HL-60 (cell line): ENCODE measurements around the gene GLDN.
"Not testable (repeated sequence)": the region's sequence is repeated elsewhere in the genome, so short reads cannot be mapped to it uniquely, and the experiment has no call there.

Experiments
- DNase-seq, 2 experiments: peaks; one replicate each; pipeline ENCODE4 v3.0.0-alpha.2; 2010 to 2020; ENCODE audit warnings: low read depth in 1 of 2, low spot score in 1 of 2
- H3K27ac ChIP-seq: fragments of 250-450 bp; sonication (Bioruptor Pico); replicated peaks from 2 replicates; pipeline ENCODE4 v1.5.1; 2020; ENCODE audit warnings: mild to moderate bottlenecking, moderate library complexity
- H3K27me3 ChIP-seq: fragments of 250-450 bp; sonication (Bioruptor Pico); 2 replicates; pipeline ENCODE4 v1.5.1; 2021; ENCODE audit warnings: mild to moderate bottlenecking, moderate library complexity; ENCODE audit not compliant: insufficient read depth, poor library complexity, severe bottlenecking
- H3K4me3 ChIP-seq: replicated peaks from 2 replicates; pipeline ENCODE4 v1.5.1; 2011; ENCODE audit warnings: mild to moderate bottlenecking, control low read depth, low read length; ENCODE audit not compliant: insufficient read depth
- GABPA ChIP-seq: IDR thresholded peaks from 2 replicates; pipeline ENCODE4 v1.6.1; 2012; ENCODE audit warnings: low read depth
- POLR2AphosphoS5 ChIP-seq: IDR thresholded peaks from 2 replicates; pipeline ENCODE4 v1.6.1; 2012; ENCODE audit warnings: low read depth
- REST ChIP-seq: IDR thresholded peaks from 2 replicates; pipeline ENCODE4 v1.6.1; 2012; ENCODE audit warnings: low read depth; ENCODE audit not compliant: insufficient replicate concordance
- SPI1 ChIP-seq: IDR thresholded peaks from 2 replicates; pipeline ENCODE4 v1.6.1; 2012; ENCODE audit warnings: low read depth, mild to moderate bottlenecking, borderline replicate concordance
- TF ChIP-seq, protein P1 (sequence below): IDR thresholded peaks from one replicate; pipeline ENCODE4 v1.5.1; 2011; ENCODE audit warnings: low read length, control low read depth, inconsistent platforms; ENCODE audit not compliant: insufficient read depth

GLDN gene

DNA sequence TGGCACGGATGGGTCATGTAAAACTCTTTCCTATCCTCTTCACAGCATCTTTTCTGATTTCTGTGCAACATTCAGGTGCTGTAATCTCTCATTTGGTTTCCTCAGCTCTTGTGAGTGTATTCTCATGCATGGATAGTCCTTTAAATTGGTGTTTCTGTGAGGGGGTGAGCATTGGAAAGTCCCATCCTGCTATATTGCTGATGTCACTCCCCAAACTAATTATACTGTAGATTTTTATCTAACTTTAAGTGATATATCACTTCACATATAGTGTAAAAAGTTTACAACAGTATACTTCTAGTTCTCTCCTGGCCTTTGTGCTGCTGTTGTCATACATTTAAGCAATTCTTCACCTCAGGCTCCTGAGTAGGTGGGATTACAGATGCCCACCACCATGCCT is 102.7 kb downstream of the GLDN start:
- TF ChIP-seq SPI1 (no peak), POLR2AphosphoS5 (no peak), REST (no peak), GABPA (no peak)
- TF ChIP-seq, protein P1, sequence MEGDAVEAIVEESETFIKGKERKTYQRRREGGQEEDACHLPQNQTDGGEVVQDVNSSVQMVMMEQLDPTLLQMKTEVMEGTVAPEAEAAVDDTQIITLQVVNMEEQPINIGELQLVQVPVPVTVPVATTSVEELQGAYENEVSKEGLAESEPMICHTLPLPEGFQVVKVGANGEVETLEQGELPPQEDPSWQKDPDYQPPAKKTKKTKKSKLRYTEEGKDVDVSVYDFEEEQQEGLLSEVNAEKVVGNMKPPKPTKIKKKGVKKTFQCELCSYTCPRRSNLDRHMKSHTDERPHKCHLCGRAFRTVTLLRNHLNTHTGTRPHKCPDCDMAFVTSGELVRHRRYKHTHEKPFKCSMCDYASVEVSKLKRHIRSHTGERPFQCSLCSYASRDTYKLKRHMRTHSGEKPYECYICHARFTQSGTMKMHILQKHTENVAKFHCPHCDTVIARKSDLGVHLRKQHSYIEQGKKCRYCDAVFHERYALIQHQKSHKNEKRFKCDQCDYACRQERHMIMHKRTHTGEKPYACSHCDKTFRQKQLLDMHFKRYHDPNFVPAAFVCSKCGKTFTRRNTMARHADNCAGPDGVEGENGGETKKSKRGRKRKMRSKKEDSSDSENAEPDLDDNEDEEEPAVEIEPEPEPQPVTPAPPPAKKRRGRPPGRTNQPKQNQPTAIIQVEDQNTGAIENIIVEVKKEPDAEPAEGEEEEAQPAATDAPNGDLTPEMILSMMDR: no peak
- H3K27ac ChIP-seq: no peak overlapping the region
- H3K4me3 ChIP-seq: no peak overlapping the region
- no peaks in the 10 kb centered on the region for H3K27me3 ChIP-seq
- no peak for DNase-seq

- DNase-seq: no peak
- no peaks in the 10 kb centered on the region for H3K27me3 ChIP-seq
- TF ChIP-seq SPI1: no peak
- TF ChIP-seq, protein P1: no peak
- TF ChIP-seq POLR2AphosphoS5: no peak
- no peak for TF ChIP-seq REST
- no peak overlapping the region for H3K27ac ChIP-seq
- H3K4me3 ChIP-seq: no peak overlapping the region
Observed at GRCh38 chr15:51444807-51445206, 103.4 kb downstream of the GLDN start.

GRCh38 chr15:51446029-51446744 is 104.7 kb downstream of the GLDN start:
- not testable (repeated sequence) for H3K4me3 ChIP-seq, H3K27ac ChIP-seq, DNase-seq, H3K27me3 ChIP-seq

GRCh38 chr15:51447855-51448621 is 106.6 kb downstream of the GLDN start:
- H3K27ac ChIP-seq: no peak overlapping the region
- TF ChIP-seq POLR2AphosphoS5: no peak
- no peak for TF ChIP-seq GABPA
- TF ChIP-seq REST: no peak
- TF ChIP-seq, protein P1: no peak
- no peak for TF ChIP-seq SPI1
- H3K4me3 ChIP-seq: no peak overlapping the region
- H3K27me3 ChIP-seq: no peaks in the 10 kb centered on the region
- DNase-seq: no peak
